Prostate gland (tissue), 2 donors: ENCODE data around the gene DHX40.

Experiments used
- CTCF ChIP-seq, 4 experiments: fragments of 200-600 bp in 2 of 4; fragments of 450-650 bp in 2 of 4; sonication (generic) in 2 of 4; IDR thresholded peaks; 1 replicate in 3 of 4; 2 replicates in 1 of 4; pipeline ENCODE4 v1.5.1; 2016 to 2019; ENCODE audit warnings: antibody characterized with exemption in 4 of 4, mild to moderate bottlenecking in 2 of 4, moderate library complexity in 2 of 4
- POLR2A ChIP-seq: fragments of 450-650 bp; IDR thresholded peaks from one replicate; pipeline ENCODE4 v1.6.1; 2016; ENCODE audit warnings: antibody characterized with exemption, mild to moderate bottlenecking

DNA sequence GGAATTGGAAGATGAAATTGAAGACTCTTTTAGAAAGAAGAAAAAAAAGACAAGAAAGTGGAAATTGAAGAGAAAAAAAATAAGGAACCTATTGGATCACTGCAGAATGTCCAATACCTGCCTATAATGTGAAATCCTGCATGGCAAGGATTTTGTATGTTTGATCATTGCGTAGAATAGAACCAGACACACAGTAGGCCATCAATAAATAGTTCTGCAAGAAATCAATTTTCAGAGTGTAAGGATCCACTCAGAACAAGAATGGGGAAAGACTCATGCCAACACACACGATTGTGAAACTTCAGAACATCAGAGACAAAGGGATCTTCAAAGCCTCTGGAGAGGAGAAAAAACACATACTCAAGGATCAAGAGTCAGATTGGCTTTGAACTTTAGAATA is 39.7 kb upstream of the DHX40 start:
- TF ChIP-seq POLR2A (no peak), CTCF (IDR thresholded peaks at IDR 0.05) (no peak)
